ENCODE results near the gene KIAA1958.
A peak's percentile ranks its signal among the peaks of the same experiment; 100 is the strongest.

Gene KIAA1958

GRCh38 chr9:112487008-112487798 is 576 bp downstream of the KIAA1958 start:
- Histone ChIP-seq H3K27ac (peak overlapping the region; percentile 93), H4K20me1 (peaks cover 46% of the 10 kb centered on the region)

GRCh38 chr9:112487799-112488340 is 1.2 kb downstream of the KIAA1958 start:
- Histone ChIP-seq H3K27me3 (no peaks in the 10 kb centered on the region), H3K9ac (peak overlapping the region; percentile 94), H3K4me1 (peaks cover 37% of the 10 kb centered on the region), H3K36me3 (peaks cover 20% of the 10 kb centered on the region), H3K4me3 (peak overlapping the region; percentile 96), H3K4me2 (peak overlapping the region; percentile 76), H4K20me1 (peaks cover 49% of the 10 kb centered on the region), H3K9me3 (peaks cover 9% of the 10 kb centered on the region), H3K27ac (peak overlapping the region; percentile 93; the same call in 1 of the 2 replicates)
- TF ChIP-seq Cebpa-rat (IDR thresholded peaks at IDR 0.05): no peak

More at GRCh38 chr9:112487008-112487798, 576 bp downstream of the KIAA1958 start:
- Histone ChIP-seq H3K9me3 (peaks cover 2% of the 10 kb centered on the region; the same call in 1 of the 2 replicates), H3K27me3 (no peaks in the 10 kb centered on the region), H3K4me1 (peaks cover 37% of the 10 kb centered on the region), H3K4me3 (peak overlapping the region; percentile 96), H3K36me3 (peaks cover 13% of the 10 kb centered on the region; the same call in 1 of the 2 replicates), H3K9ac (peak overlapping the region; percentile 94), H3K4me2 (peak overlapping the region; percentile 76)
- no peak for TF ChIP-seq Cebpa-rat (IDR thresholded peaks at IDR 0.05)

- peaks cover 49% of the 10 kb centered on the region for H4K20me1 ChIP-seq
- peaks cover 28% of the 10 kb centered on the region for H3K36me3 ChIP-seq
- peak overlapping the region; percentile 16; the same call in 1 of the 2 replicates for H3K4me3 ChIP-seq
- H3K9ac ChIP-seq: peak overlapping the region; percentile 46; the same call in 1 of the 2 replicates
- no peaks in the 10 kb centered on the region for H3K27me3 ChIP-seq
- H3K9me3 ChIP-seq: peaks cover 21% of the 10 kb centered on the region
- no peak for TF ChIP-seq Cebpa-rat (IDR thresholded peaks at IDR 0.05)
- no peak overlapping the region for H3K27ac ChIP-seq
- H3K4me2 ChIP-seq: peak overlapping the region; percentile 76
- peaks cover 37% of the 10 kb centered on the region for H3K4me1 ChIP-seq
These were observed 2.5 kb downstream of the KIAA1958 start for GRCh38 chr9:112489039-112489546.

- peaks cover 52% of the 10 kb centered on the region for H4K20me1 ChIP-seq
- no peak for TF ChIP-seq Cebpa-rat (IDR thresholded peaks at IDR 0.05)
- peak overlapping the region; percentile 12; the same call in 1 of the 2 replicates for H3K4me2 ChIP-seq
These were observed 3.4 kb downstream of the KIAA1958 start for GRCh38 chr9:112489876-112490666.

GRCh38 chr9:112493393-112494137 is 6.9 kb downstream of the KIAA1958 start:
- Histone ChIP-seq H3K4me2 (no peak overlapping the region), H3K27me3 (no peaks in the 10 kb centered on the region), H3K4me1 (peaks cover 21% of the 10 kb centered on the region), H4K20me1 (peaks cover 71% of the 10 kb centered on the region), H3K27ac (no peak overlapping the region), H3K4me3 (peak overlapping the region; percentile 13; the same call in 1 of the 2 replicates), H3K9me3 (peaks cover 41% of the 10 kb centered on the region), H3K9ac (no peak overlapping the region), H3K36me3 (peaks cover 48% of the 10 kb centered on the region)
- TF ChIP-seq Cebpa-rat (IDR thresholded peaks at IDR 0.05): no peak

More at GRCh38 chr9:112489876-112490666, 3.4 kb downstream of the KIAA1958 start:
- no peak overlapping the region for H3K27ac ChIP-seq
- H3K9ac ChIP-seq: no peak overlapping the region
- H3K4me1 ChIP-seq: peaks cover 37% of the 10 kb centered on the region
- no peaks in the 10 kb centered on the region for H3K27me3 ChIP-seq
- no peak overlapping the region for H3K4me3 ChIP-seq
- H3K36me3 ChIP-seq: peaks cover 38% of the 10 kb centered on the region
- H3K9me3 ChIP-seq: peaks cover 31% of the 10 kb centered on the region

GRCh38 chr9:112494153-112494552 is 7.5 kb downstream of the KIAA1958 start:
- H3K4me2 ChIP-seq: no peak overlapping the region
- H3K9me3 ChIP-seq: peaks cover 47% of the 10 kb centered on the region
- H3K4me3 ChIP-seq: no peak overlapping the region
- H3K27ac ChIP-seq: no peak overlapping the region
- TF ChIP-seq Cebpa-rat (IDR thresholded peaks at IDR 0.05): no peak
- peaks cover 66% of the 10 kb centered on the region for H4K20me1 ChIP-seq
- H3K9ac ChIP-seq: no peak overlapping the region
- peaks cover 16% of the 10 kb centered on the region for H3K4me1 ChIP-seq
- H3K36me3 ChIP-seq: peaks cover 54% of the 10 kb centered on the region
- H3K27me3 ChIP-seq: no peaks in the 10 kb centered on the region

- no peak for TF ChIP-seq Cebpa-rat (IDR thresholded peaks at IDR 0.05)
- Histone ChIP-seq H3K4me2 (no peak overlapping the region), H3K9ac (no peak overlapping the region), H3K27me3 (no peaks in the 10 kb centered on the region), H3K4me1 (peaks cover 1% of the 10 kb centered on the region; the same call in 1 of the 2 replicates), H4K20me1 (peaks cover 51% of the 10 kb centered on the region), H3K4me3 (no peak overlapping the region), H3K9me3 (peaks cover 58% of the 10 kb centered on the region), H3K36me3 (peaks cover 65% of the 10 kb centered on the region), H3K27ac (no peak overlapping the region)
These were observed 9.0 kb downstream of the KIAA1958 start for GRCh38 chr9:112495614-112496013.

GRCh38 chr9:112496074-112496722 is 9.6 kb downstream of the KIAA1958 start:
- Histone ChIP-seq H3K4me2 (no peak overlapping the region), H3K9ac (no peak overlapping the region), H3K36me3 (peaks cover 66% of the 10 kb centered on the region)

More at GRCh38 chr9:112496074-112496722, 9.6 kb downstream of the KIAA1958 start:
- H3K9me3 ChIP-seq: peaks cover 64% of the 10 kb centered on the region
- TF ChIP-seq Cebpa-rat (IDR thresholded peaks at IDR 0.05): no peak
- H3K4me1 ChIP-seq: no peaks in the 10 kb centered on the region
- H3K4me3 ChIP-seq: no peak overlapping the region
- H4K20me1 ChIP-seq: peaks cover 45% of the 10 kb centered on the region
- H3K27me3 ChIP-seq: no peaks in the 10 kb centered on the region
- H3K27ac ChIP-seq: no peak overlapping the region

Measured in BLaER1 (cell line).